GM18951 (cell line): ENCODE results near the gene RAN.
A peak's percentile ranks its signal among the peaks of the same experiment; 100 is the strongest.
"Not testable (repeated sequence)": the region's sequence is repeated elsewhere in the genome, so short reads cannot be mapped to it uniquely, and the experiment has no call there.

Source experiments
- POLR2A ChIP-seq: IDR thresholded peaks from 4 replicates; pipeline ENCODE4 v1.6.1; 2011; ENCODE audit warnings: mild to moderate bottlenecking; ENCODE audit not compliant: insufficient read length, insufficient read depth; ENCODE audit errors: extremely low read depth
- in situ Hi-C: fragments of 300-500 bp; cut with MboI; formaldehyde crosslinking; loops from one replicate; pipeline ENCODE4 v1.12.0; 2022; ENCODE audit warnings: low sequenced_read_pairs, mixed read lengths, inconsistent platforms; ENCODE audit not compliant: unreplicated experiment

Gene RAN

DNA sequence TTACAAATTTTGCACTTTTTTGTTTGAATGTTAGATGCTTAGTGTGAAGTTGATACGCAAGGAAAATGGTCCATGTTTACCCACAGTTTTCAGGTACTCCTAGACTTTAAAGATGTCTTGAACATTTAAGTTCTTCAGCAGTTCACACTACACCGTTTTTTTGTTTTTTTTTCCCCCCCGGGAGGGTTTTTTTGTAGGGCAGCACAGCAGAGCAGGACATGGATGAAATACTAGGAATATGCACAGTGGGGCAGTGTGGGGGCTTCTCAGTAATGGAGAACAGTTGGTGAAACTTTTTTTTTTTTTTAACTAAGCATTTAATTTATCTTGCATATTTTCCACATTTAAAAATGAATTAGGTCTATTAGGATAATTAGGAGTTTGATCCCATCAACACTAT, 4.9 kb downstream of the RAN start:
- in situ Hi-C loops, result no loop called here
- TF ChIP-seq POLR2A, result no peak

DNA sequence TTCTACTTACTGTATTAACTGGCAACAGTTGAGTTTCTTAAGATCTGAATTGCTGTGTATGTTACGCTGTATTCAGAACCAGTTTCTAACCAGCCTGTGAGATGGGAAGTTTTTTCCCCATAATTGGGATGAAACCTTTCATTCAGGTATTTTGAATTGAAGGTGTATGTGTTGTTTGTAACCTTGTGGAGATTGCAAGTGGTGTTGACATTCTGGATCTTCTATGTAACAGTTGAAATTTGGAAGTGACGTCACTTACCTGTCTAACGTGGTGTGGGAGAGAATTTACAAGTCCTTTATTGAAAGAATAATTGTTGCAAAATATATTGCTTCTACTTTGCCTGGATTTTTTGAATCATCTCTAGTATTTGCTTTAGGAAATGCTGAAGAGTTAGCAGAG, 5.5 kb downstream of the RAN start:
- TF ChIP-seq POLR2A, result no peak
- in situ Hi-C loops, result no loop called here

DNA sequence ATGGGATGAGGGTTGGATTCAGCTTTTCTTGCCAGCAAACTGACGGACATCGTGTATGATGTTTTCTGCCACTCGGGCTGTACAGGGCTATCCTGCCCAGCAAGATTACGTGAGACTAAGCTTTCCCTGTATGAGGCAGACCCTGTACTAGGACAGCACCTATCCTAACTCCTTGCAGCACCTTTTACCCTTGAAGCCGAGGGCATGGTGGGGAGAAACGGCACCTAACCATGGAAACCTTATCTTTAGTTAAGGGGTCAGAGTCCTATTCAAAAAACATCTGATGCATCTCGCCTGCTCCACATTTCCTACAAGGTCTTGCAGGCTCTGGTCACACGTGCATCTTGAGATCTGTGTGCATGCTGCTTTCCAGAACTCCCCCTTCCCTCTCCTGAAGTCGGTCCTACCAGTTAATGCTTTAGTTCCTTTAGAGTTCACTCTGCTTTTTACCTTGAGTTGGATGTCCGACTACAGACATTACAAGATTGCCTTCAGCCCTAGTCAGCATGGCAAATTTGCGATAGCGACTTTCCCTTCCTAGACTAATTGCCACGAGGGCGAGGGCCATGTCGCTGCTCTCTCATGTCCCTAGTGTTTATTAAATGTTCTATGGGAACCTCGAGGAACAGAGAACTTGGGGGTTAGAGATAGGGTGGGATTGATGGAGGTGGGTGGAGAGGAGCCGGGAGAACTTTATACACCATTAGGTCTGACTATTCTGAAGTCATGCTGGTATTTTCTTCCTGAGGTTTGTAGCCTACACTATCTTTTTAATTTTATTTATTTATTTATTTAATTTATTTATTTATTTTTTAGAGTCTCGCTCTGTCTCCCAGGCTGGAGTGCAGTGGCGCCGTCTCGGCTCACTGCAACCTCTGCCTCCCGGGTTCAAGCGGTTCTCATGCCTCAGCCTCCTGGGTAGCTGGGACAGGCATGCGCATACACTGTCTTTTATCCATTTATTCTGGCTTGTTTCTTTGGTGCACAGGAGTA, 6.6 kb downstream of the RAN start:
- peak; percentile 35 for TF ChIP-seq POLR2A
- in situ Hi-C loops, result no loop called here

DNA sequence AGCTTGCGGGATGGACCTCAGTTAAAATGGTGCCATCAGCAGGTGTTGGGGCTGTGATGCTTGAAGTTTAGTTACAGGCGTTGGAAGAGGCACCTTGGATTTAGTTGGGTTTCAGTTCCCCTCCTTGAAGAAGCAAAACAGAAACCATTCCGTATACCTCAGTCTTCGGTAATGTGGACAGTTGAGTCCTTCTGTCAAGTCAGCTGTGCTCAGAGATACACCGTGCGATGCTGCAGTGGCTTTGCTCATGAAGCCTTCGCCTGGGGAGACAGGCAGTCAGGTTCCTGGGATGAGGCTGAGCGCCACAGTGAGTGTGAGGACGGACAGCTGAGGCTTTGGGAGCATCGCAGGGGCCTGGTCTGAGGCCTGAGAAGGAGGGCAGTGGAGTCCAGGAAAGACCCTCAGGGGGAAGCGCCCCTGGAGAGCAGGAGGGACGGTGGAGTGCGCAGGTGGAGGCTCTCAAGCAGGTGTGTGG, 7.4 kb downstream of the RAN start:
- peak; percentile 21 for TF ChIP-seq POLR2A
- in situ Hi-C loops, result no loop called here

DNA sequence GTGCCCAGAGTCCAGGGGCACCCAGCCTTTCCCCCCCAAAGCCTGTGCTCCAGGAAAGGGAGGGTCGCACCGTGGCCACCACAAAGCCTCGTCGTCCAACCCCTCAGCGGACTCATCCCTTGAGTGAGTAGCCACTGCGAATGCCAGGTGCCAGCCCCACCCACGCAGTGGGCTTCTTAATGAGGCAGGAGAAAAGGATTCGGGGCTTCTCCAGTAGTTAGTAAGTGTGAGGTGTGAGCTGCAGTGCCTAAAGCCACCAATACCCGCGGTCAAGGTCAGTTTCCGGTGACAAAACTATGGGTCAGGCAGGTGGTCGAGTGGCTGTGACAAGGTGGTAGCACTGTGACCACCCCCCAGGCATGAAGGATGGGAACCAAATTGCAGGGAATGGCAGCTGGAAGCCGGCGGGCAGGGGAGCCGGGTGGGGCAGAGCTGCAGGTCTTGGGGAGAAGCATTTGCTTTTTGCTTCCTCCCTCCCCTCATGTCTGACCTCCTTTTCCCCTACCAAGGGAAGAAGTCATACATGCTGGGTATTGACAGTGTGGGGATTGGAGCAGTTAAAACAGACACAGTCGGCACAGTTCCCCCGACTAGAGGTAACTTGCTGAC, 8.0 kb downstream of the RAN start:
- in situ Hi-C loops, result no loop called here
- no peak for TF ChIP-seq POLR2A

DNA sequence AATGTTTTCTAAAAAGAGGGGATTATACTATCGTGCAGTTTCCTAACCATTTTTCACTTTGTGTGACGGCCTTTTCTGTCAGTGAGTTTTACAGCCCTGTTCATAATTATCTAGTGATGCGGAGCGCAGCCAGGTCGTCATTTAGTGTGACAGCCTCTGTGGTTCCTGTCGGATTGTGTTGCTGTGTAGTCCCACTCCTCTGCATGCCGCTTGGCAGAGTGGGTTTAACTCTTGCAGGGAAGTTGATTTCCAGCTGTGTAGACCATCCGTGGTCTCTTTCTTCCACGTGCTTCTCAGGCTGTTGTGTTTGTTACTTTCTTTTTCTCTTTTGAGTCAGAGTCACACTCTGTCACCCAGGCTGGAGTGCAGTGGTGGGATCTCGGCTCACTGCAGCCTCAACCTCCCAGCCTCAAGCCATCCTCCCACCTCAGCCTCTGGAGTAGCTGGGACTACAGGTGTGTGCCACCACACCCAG, 8.6 kb downstream of the RAN start:
- TF ChIP-seq POLR2A, result no peak
- in situ Hi-C loops, result no loop called here

DNA sequence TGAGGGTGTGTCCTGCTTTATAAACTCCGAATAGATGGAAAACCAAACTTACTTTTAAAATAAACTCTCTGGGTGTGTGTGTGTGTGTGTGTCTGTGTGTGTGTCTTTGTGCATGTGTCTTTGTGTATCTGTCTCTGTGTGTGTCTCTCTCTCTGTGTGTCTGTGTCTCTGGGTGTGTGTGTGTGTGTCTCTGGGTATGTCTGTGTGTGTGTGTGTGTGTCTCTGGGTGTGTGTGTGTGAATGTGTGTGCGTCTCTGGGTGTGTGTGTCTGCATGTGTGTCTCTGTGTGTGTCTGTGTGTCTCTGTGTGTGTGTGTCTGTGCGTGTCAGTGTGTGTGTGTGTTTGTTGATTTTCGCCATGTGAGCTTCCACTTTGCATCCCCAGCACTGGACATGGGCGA, 9.2 kb downstream of the RAN start:
- no peak for TF ChIP-seq POLR2A
- in situ Hi-C loops, result no loop called here

DNA sequence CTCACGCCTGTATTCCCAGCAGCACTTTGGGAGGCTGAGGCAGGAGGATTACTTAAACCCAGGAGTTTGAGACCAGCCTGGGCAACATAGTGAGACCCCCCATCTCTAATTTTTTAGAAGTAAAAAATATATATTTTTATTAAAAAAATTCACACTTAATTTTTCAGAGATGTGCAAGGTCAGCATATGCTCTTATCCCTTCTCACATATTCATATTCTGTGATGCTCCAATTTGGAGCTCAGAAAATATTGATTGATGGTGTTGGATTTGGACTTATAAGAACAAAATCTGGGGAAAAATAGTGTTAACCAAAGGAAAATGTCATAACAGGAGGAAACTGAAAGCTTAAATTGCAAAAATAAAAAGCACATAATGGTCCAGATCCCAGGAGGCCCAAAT, 9.7 kb downstream of the RAN start:
- in situ Hi-C loops, result no loop called here
- TF ChIP-seq POLR2A, result no peak

DNA sequence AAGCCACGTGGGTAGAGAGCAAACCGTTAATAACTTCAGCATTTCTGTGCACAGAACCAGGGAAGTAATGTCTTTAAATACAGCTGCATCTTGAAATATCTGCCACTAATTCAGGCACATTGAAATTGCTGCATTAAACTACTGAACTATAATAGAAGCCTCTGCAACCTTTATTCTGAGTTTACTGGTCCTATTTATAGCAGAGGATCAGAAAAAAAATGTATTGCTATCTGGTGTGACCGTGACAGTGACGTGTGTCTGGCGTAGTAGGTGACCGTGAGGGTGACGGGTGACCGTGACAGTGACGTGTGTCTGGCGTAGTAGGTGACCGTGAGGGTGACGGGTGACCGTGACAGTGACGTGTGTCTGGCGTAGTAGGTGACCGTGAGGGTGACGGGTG, 15.3 kb downstream of the RAN start:
- in situ Hi-C loops, result not testable (repeated sequence)

DNA sequence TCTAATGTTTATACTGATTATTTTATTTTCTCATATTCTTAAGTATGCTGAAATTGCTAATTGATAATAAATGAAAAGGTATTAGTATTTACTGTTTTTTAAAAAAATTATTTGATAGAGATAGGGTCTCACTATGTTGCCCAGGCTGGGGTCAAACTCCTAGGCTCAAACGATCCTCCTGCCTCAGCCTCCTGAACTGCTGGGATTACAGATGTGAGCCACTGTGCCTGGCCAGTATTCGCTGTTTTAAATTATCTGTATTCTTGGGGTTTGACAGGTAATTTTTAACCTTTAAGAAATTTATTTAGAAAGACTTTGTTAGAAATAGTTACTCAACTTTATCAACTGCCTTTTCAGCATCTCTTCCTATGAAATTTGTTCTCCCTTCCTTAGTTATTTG, 32.2 kb downstream of the RAN start:
- in situ Hi-C loops, result no loop called here
- TF ChIP-seq POLR2A, result no peak

DNA sequence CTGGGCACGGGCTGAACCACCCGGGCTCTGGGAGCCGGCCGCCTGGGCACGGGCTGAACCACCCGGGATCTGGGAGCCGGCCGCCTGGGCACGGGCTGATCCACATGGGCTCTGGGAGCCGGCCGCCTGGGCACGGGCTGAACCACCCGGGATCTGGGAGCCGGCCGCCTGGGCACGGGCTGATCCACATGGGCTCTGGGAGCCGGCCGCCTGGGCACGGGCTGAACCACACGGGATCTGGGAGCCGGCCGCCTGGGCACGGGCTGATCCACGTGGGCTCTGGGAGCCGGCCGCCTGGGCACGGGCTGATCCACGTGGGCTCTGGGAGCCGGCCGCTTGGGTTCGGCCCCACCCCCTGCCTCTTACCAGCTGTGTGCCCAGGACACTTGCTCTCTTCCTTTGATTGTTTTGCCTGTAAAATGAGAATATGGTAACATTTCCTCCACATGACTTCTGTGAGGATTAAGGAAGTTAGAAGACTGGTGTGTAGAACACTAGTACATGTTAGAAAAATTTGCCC, 33.1 kb downstream of the RAN start:
- in situ Hi-C loops, result not testable (repeated sequence)

DNA sequence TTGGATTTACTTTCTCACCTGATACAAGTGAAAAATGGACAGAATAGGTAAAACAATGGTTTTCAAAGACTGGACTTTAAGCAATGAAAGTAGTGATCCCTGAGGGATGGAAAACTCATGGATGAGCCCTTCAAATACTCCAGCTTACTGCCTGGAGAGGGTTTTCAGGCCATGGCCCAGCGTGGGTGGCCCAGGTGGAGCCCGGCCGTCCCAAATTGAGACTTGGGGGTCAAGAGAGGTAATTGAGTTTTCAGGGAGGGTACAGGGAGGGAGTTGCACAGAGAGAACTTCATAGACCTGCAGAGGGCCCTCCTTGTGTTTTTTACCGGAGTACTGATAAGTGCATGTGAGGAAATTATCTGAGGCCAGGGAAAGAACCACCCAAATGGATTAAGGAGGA, 37.2 kb downstream of the RAN start:
- no peak for TF ChIP-seq POLR2A
- in situ Hi-C loops, result no loop called here

DNA sequence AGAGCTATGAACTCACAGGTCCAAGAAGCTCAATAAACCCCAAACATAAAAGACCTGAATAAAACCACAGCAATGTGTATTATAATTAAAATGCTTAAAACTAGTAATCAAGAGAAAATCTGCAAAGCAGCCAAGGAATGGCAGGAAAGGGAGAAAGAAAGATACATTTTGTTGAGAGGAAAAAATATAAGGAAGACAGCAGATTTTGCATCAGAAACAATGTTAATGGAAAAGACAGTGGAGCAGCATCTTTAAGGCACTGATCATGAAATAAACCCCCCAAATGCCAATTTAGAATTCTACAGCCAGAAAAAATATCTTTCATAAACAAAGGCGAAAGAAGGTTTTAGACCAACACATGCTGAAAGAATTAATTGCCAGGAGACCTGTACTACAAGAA, 39.3 kb downstream of the RAN start:
- in situ Hi-C loops, result no loop called here
- no peak for TF ChIP-seq POLR2A

DNA sequence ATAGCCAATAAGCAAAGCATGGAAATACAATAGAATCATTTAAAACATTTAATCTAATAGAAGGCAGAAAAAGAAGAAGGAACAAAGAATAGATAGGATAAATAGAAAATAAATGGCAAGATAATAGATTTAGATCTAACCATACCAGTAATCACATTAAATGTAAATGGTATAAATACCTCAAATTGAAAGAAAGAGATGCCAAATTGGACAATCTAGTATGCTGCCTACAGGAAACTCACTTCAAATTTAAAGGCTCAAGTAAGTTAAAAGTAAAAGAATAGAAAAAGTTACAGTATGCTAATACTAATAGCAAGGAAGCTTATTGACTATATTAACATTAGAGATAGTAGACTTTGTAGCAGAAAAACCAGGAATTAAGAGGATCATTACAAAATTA, 40.1 kb downstream of the RAN start:
- no peak for TF ChIP-seq POLR2A
- in situ Hi-C loops, result no loop called here
